GM12878 (cell line): ENCODE measurements around the gene TMEM132C. TPM values are rescaled to one million over a fixed set of nuclear protein-coding genes. Genes with fewer than 3 reads are reported as not detected.

Experiments used
- ATAC-seq: fragments of 200-7000 bp; cut with Tn5 transposase; 3 replicates; pipeline ENCODE4 v1.9.1; 2020; ENCODE audit warnings: mild to moderate bottlenecking, moderate library complexity
- BruUV-seq: library from RNA; stranded (reverse); fragments of 400-500 nt; replicated peaks from 2 replicates; lab custom pipeline; 2021; lab: Mats Ljungman, UMichigan
- CTCF ChIA-PET: fragments of 300-600 bp; sonication (Branson Sonifier 250); formaldehyde crosslinking; extraction: SDS; loops from one replicate; lab custom pipeline; 2021; ENCODE audit warnings: inconsistent platforms; lab: Yijun Ruan, JAX
- POLR2A ChIA-PET: fragments of 350-600 bp; formaldehyde crosslinking; extraction: SDS; loops from one replicate; lab custom pipeline; 2021; ENCODE audit warnings: inconsistent platforms; lab: Charles Lee
- RAD21 ChIA-PET: fragments of 300-600 bp; sonication (Branson Sonifier 250); formaldehyde crosslinking; loops from one replicate; lab custom pipeline; 2023; ENCODE audit warnings: antibody characterized with exemption; ENCODE audit not compliant: unreplicated experiment; lab: Charles Lee
- SMC1A ChIA-PET: fragments of 300-600 bp; sonication (Branson Sonifier 250); formaldehyde crosslinking; loops from one replicate; lab custom pipeline; 2023; ENCODE audit not compliant: unreplicated experiment, uncharacterized antibody; lab: Charles Lee
- DNase-seq: peaks from one replicate; pipeline ENCODE4 v3.0.0-alpha.2; 2011; ENCODE audit warnings: low read depth, low spot score
- FAIRE-seq: peaks from 3 replicates; lab custom pipeline; 2011; peaks lifted over from hg19 to GRCh38; lab: Jason Lieb, UNC
- H2AFZ ChIP-seq: 2 replicates; pipeline ENCODE4 v1.6.0; 2011; ENCODE audit warnings: low read depth, low read length, control low read depth; ENCODE audit not compliant: control insufficient read depth
- H3K27ac ChIP-seq: 2 replicates; pipeline ENCODE4 v1.5.1; 2011; ENCODE audit warnings: control low read depth; ENCODE audit not compliant: control insufficient read depth, insufficient read depth
- H3K27me3 ChIP-seq, 2 experiments: replicated peaks in 1 of 2; 2 replicates each; pipeline versions ENCODE4 v1.6.0 to v1.6.1; 2011; ENCODE audit warnings: low read length in 1 of 2; ENCODE audit not compliant: control insufficient read depth in 2 of 2, insufficient read depth in 2 of 2
- H3K36me3 ChIP-seq, 2 experiments: 2 replicates each; pipeline ENCODE4 v1.5.1; 2011; ENCODE audit warnings: low read length in 1 of 2; ENCODE audit not compliant: control insufficient read depth in 2 of 2, insufficient read depth in 2 of 2
- H3K4me1 ChIP-seq: 2 replicates; pipeline ENCODE4 v1.6.1; 2011; ENCODE audit warnings: mild to moderate bottlenecking, low read length, moderate library complexity, mixed read lengths; ENCODE audit not compliant: control insufficient read depth, insufficient read depth
- H3K4me2 ChIP-seq: 2 replicates; pipeline ENCODE4 v1.6.0; 2011; ENCODE audit warnings: control low read depth; ENCODE audit not compliant: control insufficient read depth, insufficient read depth
- H3K4me3 ChIP-seq: fragments of 200-600 bp; sonication (generic); 2 replicates; pipeline ENCODE4 v1.5.1; 2016
- H3K79me2 ChIP-seq: 2 replicates; pipeline ENCODE4 v1.6.0; 2011; ENCODE audit warnings: low read length; ENCODE audit not compliant: control insufficient read depth, insufficient read depth
- H3K9ac ChIP-seq: 2 replicates; pipeline ENCODE4 v1.8.0; 2011; ENCODE audit warnings: low read length, control low read depth, mixed read lengths; ENCODE audit not compliant: control insufficient read depth, insufficient read depth
- H3K9me3 ChIP-seq: replicated peaks from 3 replicates; pipeline ENCODE4 v1.5.1; 2011; ENCODE audit warnings: mild to moderate bottlenecking, low read length; ENCODE audit not compliant: control insufficient read depth, insufficient read depth
- H4K20me1 ChIP-seq: 2 replicates; pipeline ENCODE4 v1.6.0; 2011; ENCODE audit not compliant: control insufficient read depth, insufficient read depth
- CBX5 ChIP-seq: sonication (generic); IDR thresholded peaks from 2 replicates; pipeline ENCODE4 v1.6.1; 2016; ENCODE audit warnings: low read depth, moderate library complexity, mild to moderate bottlenecking, inconsistent platforms
- GATAD2B ChIP-seq: fragments of 450-650 bp; conservative IDR thresholded peaks from 2 replicates; pipeline ENCODE4 v1.6.1; 2017; ENCODE audit warnings: low read depth, mild to moderate bottlenecking, moderate library complexity
- HDAC6 ChIP-seq: fragments of 200-600 bp; sonication (generic); IDR thresholded peaks from one replicate; pipeline ENCODE4 v1.8.0; 2017; ENCODE audit warnings: antibody characterized with exemption; ENCODE audit not compliant: unreplicated experiment
- IKZF2 ChIP-seq, 2 experiments: fragments of 450-650 bp; IDR thresholded peaks; 2 replicates each; pipeline ENCODE4 v1.6.1; 2017; ENCODE audit warnings: mild to moderate bottlenecking in 2 of 2, moderate library complexity in 2 of 2
- POLR2A ChIP-seq: IDR thresholded peaks from 2 replicates; pipeline ENCODE4 v1.6.1; 2011; ENCODE audit warnings: low read depth, mild to moderate bottlenecking, low read length
- POU2F2 ChIP-seq: IDR thresholded peaks from 3 replicates; pipeline ENCODE4 v1.6.1; 2011; ENCODE audit warnings: low read depth, mild to moderate bottlenecking, low read length, borderline replicate concordance
- WGBS: methylation state at CpG from one replicate; pipeline ENCODE4 v1.1.6; 2016; ENCODE audit warnings: low lambda C conversion rate; ENCODE audit not compliant: insufficient replicate concordance, insufficient coverage; ENCODE audit errors: missing lambda C conversion rate; 5-methylcytosine and 5-hydroxymethylcytosine counted together
- in situ Hi-C: fragments of 300-500 bp; cut with MboI; formaldehyde crosslinking; loops from 9 replicates; pipeline ENCODE4 v1.14.3; 2018; ENCODE audit warnings: mixed read lengths
- intact Hi-C: fragments of 100-400 bp; cut with micrococcal nuclease; formaldehyde crosslinking; loops from one replicate; pipeline ENCODE4 v1.14.2; 2022; ENCODE audit not compliant: unreplicated experiment
- polyA plus RNA-seq, 11 experiments: library from polyadenylated mRNA; depleted of rRNA in 4 of 11; unstranded in 6 of 11; stranded (reverse) in 5 of 11; fragments of >200 nt; fragmentation: Nextera tagmentation in 4 of 11; fragmentation: Illumina TruSeq in 1 of 11; extraction: Ambion mirVana in 4 of 11; extraction: Trizol in 1 of 11; gene quantifications; 1 replicate in 1 of 11; 2 replicates in 10 of 11; pipeline versions ENCODE4 v1.2.1 to v1.2.3, GENCODE V29; 2011 to 2016; ENCODE audit warnings: inconsistent platforms in 2 of 11, missing spikeins in 2 of 11, low read depth in 1 of 11
- total RNA-seq, 4 experiments: library from RNA; depleted of rRNA in 3 of 4; stranded (reverse); fragments of >200 nt in 3 of 4; fragmentation: Illumina TruSeq in 1 of 4; extraction: Trizol in 1 of 4; gene quantifications; 2 replicates each; pipeline versions ENCODE4 v1.2.1 to v1.2.3, GENCODE V29; 2013 to 2021
- TF ChIP-seq, protein P1 (sequence below): fragments of 450-650 bp; conservative IDR thresholded peaks from 2 replicates; pipeline ENCODE4 v1.6.1; 2017; ENCODE audit warnings: mild to moderate bottlenecking, moderate library complexity
- TF ChIP-seq, protein P2 (sequence below): fragments of 450-650 bp; IDR thresholded peaks from 2 replicates; pipeline ENCODE4 v1.6.1; 2016; ENCODE audit warnings: mild to moderate bottlenecking

Gene TMEM132C
- total and polyA plus RNA-seq, 10 of the 15 experiments (the other 5 are each of a cell fraction or from before 2014, with no cell fraction given), result not detected

DNA sequence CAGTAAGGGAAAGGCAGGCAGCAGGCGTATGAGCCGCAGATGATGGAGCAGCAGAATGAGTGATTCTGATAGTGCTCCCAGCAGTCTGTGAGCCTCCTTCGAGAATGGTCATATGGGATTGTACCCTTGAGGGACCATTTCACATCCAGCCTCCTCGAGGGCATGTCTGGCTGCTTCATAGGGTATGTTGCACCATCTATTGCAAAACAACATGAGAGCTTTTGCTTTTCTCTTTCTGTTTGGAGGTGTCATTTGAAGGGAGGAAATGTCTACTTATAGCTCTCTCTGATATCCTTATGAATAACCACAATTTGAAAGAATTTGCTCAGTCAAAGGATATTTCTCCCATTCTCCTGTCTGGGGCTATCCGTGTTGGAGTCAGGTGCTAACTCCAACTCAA is 172.8 kb downstream of the TMEM132C start:
- POLR2A ChIA-PET, result no interaction called here
- FAIRE-seq (no peak), DNase-seq (no peak), ATAC-seq (no peak)
- TF ChIP-seq POU2F2, result no peak
- TF ChIP-seq CBX5, result no peak
- no peak for TF ChIP-seq HDAC6
- TF ChIP-seq POLR2A, result no peak
- TF ChIP-seq, protein P1, sequence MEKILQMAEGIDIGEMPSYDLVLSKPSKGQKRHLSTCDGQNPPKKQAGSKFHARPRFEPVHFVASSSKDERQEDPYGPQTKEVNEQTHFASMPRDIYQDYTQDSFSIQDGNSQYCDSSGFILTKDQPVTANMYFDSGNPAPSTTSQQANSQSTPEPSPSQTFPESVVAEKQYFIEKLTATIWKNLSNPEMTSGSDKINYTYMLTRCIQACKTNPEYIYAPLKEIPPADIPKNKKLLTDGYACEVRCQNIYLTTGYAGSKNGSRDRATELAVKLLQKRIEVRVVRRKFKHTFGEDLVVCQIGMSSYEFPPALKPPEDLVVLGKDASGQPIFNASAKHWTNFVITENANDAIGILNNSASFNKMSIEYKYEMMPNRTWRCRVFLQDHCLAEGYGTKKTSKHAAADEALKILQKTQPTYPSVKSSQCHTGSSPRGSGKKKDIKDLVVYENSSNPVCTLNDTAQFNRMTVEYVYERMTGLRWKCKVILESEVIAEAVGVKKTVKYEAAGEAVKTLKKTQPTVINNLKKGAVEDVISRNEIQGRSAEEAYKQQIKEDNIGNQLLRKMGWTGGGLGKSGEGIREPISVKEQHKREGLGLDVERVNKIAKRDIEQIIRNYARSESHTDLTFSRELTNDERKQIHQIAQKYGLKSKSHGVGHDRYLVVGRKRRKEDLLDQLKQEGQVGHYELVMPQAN, result no peak
- no peak for TF ChIP-seq GATAD2B
- TF ChIP-seq, protein P2, sequence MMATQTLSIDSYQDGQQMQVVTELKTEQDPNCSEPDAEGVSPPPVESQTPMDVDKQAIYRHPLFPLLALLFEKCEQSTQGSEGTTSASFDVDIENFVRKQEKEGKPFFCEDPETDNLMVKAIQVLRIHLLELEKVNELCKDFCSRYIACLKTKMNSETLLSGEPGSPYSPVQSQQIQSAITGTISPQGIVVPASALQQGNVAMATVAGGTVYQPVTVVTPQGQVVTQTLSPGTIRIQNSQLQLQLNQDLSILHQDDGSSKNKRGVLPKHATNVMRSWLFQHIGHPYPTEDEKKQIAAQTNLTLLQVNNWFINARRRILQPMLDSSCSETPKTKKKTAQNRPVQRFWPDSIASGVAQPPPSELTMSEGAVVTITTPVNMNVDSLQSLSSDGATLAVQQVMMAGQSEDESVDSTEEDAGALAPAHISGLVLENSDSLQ, result no peak
- no peak for TF ChIP-seq IKZF2 (IDR thresholded peaks at IDR 0.05)
- H3K9me3 ChIP-seq, result no peaks in the 10 kb centered on the region
- 21% methylated on average over 5 of the region's 5 CpGs for WGBS
- no peaks in the 10 kb centered on the region for H3K27me3 ChIP-seq
- no peak overlapping the region for H3K4me2 ChIP-seq
- BruUV-seq, result no TSS peak
- no peaks in the 10 kb centered on the region for H3K36me3 ChIP-seq
- intact Hi-C loops (no loop called here), in situ Hi-C loops (no loop called here)
- no peaks in the 10 kb centered on the region for H3K79me2 ChIP-seq
- no peak overlapping the region for H2AFZ ChIP-seq
- no peak overlapping the region for H3K4me3 ChIP-seq
- SMC1A ChIA-PET, result no interaction called here
- RAD21 ChIA-PET, result no interaction called here
- no peaks in the 10 kb centered on the region for H4K20me1 ChIP-seq
- CTCF ChIA-PET, result no interaction called here
- H3K4me1 ChIP-seq, result no peaks in the 10 kb centered on the region
- no peak overlapping the region for H3K9ac ChIP-seq
- H3K27ac ChIP-seq, result no peak overlapping the region
